Measurements from ENCODE around the gene CLSTN3.
"Not testable (repeated sequence)": the region's sequence is repeated elsewhere in the genome, so short reads cannot be mapped to it uniquely, and the experiment has no call there.

The CLSTN3 gene

DNA sequence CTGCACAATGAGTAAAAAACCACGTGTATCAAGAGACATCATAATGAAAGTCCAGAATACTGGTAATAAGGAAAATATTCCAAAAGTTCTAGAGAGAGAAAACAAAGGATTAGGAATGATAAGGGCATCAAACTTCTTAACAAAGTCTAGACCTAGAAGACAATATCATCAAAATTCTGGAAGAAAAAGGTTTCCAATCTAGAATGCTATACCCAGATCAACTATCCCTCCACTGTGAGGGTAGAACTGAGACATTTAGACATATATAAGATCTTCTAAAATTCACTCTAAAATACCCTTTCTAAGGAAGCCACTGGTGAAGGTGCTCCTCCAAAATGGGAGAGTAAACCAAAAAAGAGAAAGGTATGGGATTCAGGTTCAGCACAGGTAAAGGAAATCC, 24.1 kb upstream of the CLSTN3 start:
- DNase-seq, result no peak

GRCh38 chr12:7107181-7107580, 23.0 kb upstream of the CLSTN3 start:
- not testable (repeated sequence) for DNase-seq

DNA sequence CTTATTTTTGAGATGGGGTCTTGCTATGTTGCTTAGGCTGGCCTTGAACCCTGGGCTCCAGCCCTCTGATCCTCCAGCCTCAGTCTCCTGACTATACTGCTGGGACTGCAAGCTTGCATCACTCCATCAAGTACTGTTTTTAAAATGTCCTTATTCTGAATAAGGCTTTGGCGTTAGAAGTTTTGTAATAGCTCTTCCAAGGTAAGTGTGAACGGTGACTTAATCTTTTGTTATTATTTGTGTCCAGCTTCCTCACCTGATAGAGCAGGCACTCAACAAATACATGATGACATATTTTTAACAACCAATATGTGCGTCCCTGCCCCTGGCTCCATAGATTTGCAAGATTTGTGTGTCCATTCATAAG, 22.6 kb upstream of the CLSTN3 start:
- DNase-seq, result no peak

DNA sequence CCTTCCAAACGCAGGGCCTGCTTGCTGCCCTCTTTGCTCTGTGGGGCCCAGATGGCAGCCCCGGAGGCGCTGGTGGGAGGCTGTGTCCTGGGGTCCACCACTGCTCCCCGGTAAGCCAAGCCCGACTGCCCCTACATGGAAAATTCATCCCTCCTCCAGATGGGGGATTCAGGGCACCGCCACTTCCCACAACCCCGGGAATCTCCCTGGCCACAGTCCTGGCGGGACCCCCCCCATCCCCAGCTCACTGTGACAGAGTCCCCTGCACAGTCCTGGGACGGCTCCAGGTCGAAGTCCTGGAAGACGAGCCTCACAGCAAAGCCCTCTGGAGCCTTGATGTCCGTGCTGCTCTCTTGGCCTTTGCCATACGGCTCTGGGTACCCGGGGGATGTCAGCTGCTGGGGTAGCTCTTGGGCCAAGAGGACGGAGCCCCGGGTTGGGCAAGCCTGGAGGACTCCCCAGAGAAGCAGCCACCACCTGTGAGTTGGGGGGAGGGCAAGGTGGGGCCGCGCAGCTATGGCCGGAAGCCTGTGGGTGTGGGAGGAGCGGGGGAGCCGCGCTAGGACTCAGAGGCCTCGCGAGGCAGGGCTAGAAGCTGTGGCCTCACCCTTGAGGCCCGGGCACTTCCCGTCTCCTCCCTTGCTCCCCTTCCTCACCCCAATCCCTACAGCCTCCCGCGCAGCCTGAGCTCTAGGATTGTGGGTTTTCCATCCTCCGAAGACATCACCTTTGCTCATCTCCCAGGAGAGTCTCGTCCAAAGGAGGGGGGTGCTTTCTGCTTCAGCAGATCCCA, 22.0 kb upstream of the CLSTN3 start:
- DNase-seq, result peak; percentile 67

- DNase-seq, result peak; percentile 73
These were observed 21.2 kb upstream of the CLSTN3 start, which contains the start of gene C1RL for GRCh38 chr12:7108796-7109571. Gene C1RL (minus strand): TSS chr12:7109214. CDS start chr12:7109180, 34 bp downstream.

DNA sequence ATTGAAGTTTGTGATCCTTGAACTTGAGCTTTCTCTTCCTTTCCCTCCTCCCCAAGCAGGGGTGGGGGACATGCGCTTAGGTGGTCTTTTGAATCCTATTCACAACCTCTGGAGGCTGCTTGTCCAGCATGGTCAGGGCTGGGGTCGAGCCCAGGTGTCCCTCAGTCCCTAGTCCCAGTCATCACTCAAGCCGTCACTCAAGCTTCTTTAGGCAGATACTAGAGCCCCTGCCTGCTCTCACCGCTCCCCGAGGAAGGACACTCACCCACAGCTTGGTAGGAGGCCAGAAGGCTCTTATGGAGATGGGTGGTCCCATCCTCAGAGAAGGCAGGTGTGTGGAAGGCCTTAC, 20.6 kb upstream of the CLSTN3 start:
- no peak for DNase-seq

DNA sequence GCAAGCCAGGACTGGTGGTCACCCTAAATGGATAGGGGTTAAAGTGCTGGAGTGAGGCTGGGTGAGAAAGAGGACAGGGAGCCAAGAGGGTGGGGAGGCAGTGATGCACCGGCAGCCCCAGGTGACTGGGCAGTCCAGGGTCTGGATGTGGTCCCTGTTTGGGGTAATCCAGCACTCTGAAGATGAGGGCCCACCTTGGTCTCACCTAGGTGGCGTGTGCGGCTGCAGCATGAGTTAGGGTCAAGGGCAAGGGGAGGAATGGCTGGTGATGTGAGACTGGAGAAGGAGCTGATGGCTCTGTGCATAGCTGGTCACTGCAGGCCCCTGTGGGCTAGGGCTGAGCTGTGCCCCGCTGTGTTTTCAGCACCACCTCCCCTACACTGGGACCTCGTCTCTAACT, 19.5 kb upstream of the CLSTN3 start:
- DNase-seq, result no peak

- no peak for DNase-seq
These were observed 18.1 kb upstream of the CLSTN3 start for GRCh38 chr12:7112041-7112440.

DNA sequence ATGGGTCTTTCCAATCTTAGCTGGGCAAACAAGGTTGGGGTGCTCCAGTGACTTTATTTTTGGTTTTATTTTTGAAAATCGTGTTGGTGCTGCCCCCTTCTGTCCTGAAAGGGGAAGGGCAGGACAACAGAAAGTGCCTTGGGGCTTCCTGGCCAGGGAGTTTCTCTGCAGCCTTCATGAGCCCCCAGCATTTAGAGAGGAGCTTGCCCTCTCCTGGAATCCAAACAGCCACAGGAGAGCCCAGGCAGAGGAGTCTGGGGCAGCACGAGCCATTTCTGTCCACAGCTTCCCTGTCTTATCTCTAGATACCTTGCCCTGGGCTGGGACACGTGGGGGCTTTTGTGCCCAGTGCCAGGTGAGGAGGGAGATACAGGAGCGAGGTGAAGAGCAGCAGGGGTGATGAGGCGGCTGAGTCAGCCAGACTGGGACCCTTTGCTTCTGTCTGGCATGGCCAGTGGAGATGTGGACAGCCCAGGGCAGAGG, 16.7 kb upstream of the CLSTN3 start:
- peak; percentile 7 for DNase-seq

GRCh38 chr12:7114008-7114407, 16.2 kb upstream of the CLSTN3 start:
- no peak for DNase-seq

DNA sequence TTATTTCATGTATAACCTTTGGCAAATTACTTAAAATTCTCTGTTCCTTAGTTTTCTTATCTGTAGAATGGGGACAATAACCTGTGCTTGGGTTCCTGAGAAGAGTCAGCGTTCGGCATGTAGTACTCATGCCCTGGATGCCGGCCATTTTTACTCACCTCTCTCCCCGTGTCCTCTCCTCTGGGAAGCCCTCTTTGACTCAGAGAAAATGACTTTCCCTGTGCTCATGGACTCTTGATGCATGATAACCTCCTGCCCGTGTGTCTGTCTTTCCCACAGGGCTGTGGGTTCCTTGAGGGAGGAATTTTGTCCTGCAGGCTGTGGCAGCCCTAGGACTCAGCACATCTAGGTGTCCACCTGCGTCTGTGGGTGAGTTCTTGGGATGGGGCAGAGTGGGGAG, 15.3 kb upstream of the CLSTN3 start:
- no peak for DNase-seq

DNA sequence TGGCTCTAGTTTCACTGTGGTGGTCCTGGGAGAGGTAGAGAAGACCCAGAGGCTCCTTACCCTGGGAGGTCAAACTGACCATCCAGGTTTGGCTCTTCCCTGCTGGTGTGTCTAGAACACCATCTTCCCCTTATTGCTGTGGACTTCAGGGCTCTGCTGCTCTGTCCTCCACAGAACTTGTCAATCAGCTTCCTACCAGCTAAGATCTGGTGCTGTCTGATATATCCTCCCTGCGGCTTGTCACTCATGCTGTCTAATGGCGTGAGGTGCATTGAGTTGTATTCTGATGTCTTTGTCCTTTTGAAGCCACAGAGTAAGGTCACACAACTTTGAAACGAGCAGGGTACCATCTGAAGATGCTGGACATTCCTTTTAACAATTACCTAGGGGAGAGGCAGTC, 14.0 kb upstream of the CLSTN3 start:
- no peak for DNase-seq

DNA sequence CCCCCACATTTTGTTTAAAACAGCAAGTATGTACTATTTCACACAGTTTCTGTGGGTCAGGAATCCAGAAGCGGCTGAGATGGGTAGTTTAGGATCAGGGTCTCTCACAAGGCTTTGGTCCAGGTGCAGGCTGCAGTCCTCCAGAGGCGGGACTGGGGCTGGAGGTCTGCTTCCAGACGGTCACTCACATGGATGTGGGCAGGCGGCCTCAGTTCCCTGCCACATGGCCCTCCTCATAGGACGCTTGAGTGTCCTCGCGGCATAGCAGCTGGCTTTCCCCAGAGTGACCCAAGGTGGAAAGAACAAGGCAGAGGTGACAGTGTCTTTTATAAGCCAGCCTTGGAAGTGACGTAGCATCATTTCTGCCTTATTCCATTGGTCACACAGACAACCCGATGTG, 13.3 kb upstream of the CLSTN3 start:
- no peak for DNase-seq

- no peak for DNase-seq
These were observed 12.5 kb upstream of the CLSTN3 start for GRCh38 chr12:7117670-7118069.

- DNase-seq, result no peak
These were observed 11.3 kb upstream of the CLSTN3 start for GRCh38 chr12:7118881-7119280.

DNA sequence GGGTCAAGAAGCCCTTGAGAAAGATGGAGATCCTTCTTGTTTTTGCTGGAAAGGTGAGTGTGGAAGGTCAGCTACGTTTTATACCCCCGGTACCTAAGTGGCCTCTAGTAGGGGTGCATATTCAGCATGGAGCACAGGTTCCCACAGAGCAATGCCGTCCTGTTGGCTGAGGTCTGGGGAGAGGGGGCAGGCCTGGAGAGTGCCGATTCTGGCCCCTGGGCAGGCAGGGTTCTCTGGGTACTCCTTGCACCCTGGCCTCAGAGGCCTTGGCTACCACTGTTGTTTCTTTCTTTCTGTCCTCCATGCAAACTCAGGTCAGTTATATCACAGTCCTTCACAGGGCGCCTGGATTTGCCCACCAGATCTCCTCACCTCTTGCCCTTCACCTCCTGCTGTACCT, 10.0 kb upstream of the CLSTN3 start:
- no peak for DNase-seq

- no peak for DNase-seq
These were observed 8.8 kb upstream of the CLSTN3 start for GRCh38 chr12:7121324-7121723.

DNA sequence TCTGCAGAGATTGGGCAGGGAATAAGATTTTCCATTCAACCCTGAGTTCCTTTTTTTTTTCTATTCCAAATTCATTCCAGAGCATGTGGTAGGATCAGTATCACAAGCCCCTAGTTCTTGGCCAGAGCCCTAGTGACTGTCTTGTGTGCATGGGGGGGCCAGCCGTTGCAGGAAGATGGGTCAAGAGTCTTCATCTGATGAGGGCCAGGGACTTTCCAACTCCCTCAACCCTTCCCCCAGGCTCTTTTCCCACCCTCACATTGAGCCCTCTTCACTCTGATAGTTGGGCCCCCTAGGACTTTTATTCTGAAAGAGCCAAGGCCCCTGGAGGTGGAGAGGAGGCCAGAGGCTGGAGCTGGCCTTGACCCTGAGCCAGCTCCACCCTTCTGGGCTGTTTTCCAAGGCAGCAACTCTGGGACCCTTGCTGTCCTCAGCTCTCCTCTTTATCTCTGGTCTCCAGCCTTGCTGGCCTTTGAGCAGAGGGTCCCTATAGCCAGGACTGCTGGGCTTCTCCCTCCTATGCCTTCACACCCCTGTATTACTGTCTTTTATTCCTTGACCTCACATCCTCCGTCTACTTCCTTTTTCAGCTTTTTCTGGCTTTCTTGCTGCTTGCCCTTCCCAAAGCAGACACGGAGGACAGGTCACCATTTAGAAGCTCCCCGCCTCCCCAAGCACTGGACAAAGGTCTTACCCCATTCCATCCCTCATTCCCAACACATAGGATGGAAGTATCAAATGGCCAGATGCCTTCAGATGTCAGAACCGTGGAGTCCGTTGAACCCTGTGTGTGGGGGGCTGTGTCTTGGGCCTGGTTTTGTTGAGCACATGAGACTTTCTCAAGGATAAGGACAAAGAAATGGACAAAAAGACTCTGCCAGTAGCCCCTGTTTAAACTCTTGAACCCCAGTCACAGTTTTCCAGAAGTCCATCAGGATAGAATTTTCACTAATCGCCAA, 7.1 kb upstream of the CLSTN3 start:
- no peak for DNase-seq

GRCh38 chr12:7123806-7124522, 6.2 kb upstream of the CLSTN3 start:
- no peak for DNase-seq

DNA sequence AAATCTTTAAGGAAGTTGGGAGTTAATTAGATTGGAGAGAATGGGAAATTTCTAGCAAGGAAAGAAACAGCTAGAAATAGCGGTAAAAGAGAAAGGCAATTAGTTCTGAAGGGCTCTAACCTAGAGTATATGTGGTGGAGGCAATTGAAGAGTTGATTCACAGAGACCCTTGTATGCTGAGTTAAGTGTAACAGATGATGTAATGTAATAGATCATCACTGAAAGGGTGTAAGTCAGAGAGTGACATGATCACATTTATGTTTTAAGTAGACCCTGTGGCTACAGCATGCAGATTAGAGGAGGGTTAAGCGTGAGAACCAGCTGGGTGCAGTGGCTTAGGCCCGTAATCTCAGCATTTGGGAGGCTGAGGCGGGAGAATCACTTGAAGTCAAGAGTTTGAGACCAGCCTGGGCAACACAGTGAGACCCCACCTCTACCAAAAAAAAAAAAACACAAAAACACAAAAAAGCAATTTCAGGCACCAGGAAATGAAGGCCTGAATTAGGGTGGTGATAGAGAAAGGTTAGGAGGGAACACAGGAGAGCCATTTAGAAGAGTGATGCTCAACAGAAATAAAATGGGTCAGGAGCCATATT, 4.4 kb upstream of the CLSTN3 start:
- DNase-seq, result no peak

DNA sequence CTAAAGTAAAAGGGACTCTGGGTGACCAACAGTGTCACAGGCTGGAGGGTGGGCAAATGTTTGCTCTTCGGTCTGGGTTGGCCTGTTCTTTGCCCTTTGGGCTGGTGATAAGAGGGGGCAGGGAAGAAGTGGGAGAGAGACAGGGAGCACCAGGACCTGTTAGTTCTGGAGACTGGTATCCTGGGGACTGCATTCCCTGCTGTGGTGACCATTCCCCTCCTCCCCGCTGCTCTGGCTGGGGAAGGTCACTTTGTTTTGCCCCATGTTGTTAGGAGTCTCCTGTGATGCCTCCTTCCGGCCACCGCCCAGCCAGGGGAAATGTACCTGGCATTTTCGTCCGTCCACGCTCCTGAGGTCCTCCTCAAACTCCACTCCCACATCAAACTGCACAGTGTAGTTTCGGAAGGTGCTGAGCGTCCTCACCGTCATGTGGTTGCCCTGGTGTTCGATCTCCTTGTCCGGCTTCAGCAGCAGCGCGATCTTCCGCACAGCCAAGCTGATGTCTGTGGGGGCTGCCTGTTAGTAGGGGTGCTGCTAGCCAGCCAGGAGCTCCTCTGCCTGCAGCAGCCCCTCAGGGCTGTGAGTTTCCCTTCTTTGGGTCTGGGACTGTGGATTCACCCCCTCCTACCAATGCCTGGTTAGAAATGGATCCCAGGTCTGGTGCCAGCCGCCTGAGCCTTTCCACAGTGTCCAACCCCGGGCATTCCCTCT, 2.1 kb upstream of the CLSTN3 start:
- no peak for DNase-seq
